ENCODE results near the gene ETV6. TPM values are rescaled to one million over a fixed set of nuclear protein-coding genes. Genes with fewer than 3 reads are reported as not detected.

The ETV6 gene
- total RNA-seq, 2 experiments from 2014 or later, result 17.1 to 19.3 TPM

GRCh38 chr12:11693601-11694000 is 44.1 kb downstream of the ETV6 start:
- H3K27ac ChIP-seq (ENCODE audit: low read depth, low read length, poor library complexity, severe bottlenecking), result no peak overlapping the region
- DNase-seq (ENCODE audit: low spot score), result no peak
- no TSS peak for BruUV-seq (replicated peaks)
- H3K4me3 ChIP-seq (ENCODE audit: low read depth, low read length, poor library complexity, severe bottlenecking), result no peak overlapping the region
- TF ChIP-seq CTCF (conservative IDR thresholded peaks at IDR 0.05; ENCODE audit: low read length) (no peak), EZH2phosphoT487 (IDR thresholded peaks at IDR 0.05; ENCODE audit: borderline replicate concordance, low read depth, low read length) (no peak)
- POLR2A ChIA-PET, result no interaction called here
- H3K4me2 ChIP-seq (ENCODE audit: low read length), result no peak overlapping the region
- intact Hi-C loops (cut with micrococcal nuclease; ENCODE audit: unreplicated experiment), result no loop called here
- H3K9me2 ChIP-seq (ENCODE audit: insufficient read depth, low read length), result no peaks in the 10 kb centered on the region
- H3K9me3 ChIP-seq (ENCODE audit: low read length), result no peaks in the 10 kb centered on the region
- no peak overlapping the region for H2AFZ ChIP-seq (ENCODE audit: low read length)
- H3K79me2 ChIP-seq (ENCODE audit: insufficient read depth, low read depth, low read length), result no peaks in the 10 kb centered on the region
- H3K4me1 ChIP-seq (ENCODE audit: insufficient read depth, low read length, poor library complexity, severe bottlenecking), result no peaks in the 10 kb centered on the region
- CTCF ChIA-PET (ENCODE audit: unreplicated experiment), result no interaction called here
- H3K36me3 ChIP-seq (ENCODE audit: insufficient read depth, low read length), result no peaks in the 10 kb centered on the region
- no peaks in the 10 kb centered on the region for H4K20me1 ChIP-seq (ENCODE audit: insufficient read depth, low read length)

GRCh38 chr12:11694528-11694927 is 45.1 kb downstream of the ETV6 start:
- H3K36me3 ChIP-seq (ENCODE audit: insufficient read depth, low read length), result no peaks in the 10 kb centered on the region
- no peak for TF ChIP-seq CTCF (conservative IDR thresholded peaks at IDR 0.05; ENCODE audit: low read length)
- no peak for TF ChIP-seq EZH2phosphoT487 (IDR thresholded peaks at IDR 0.05; ENCODE audit: borderline replicate concordance, low read depth, low read length)
- no peak overlapping the region for H3K27ac ChIP-seq (ENCODE audit: low read depth, low read length, poor library complexity, severe bottlenecking)
- no peak overlapping the region for H3K4me2 ChIP-seq (ENCODE audit: low read length)
- H3K4me3 ChIP-seq (ENCODE audit: low read depth, low read length, poor library complexity, severe bottlenecking), result no peak overlapping the region
- no peaks in the 10 kb centered on the region for H4K20me1 ChIP-seq (ENCODE audit: insufficient read depth, low read length)
- no peaks in the 10 kb centered on the region for H3K4me1 ChIP-seq (ENCODE audit: insufficient read depth, low read length, poor library complexity, severe bottlenecking)
- DNase-seq (ENCODE audit: low spot score), result no peak
- ChIA-PET CTCF (ENCODE audit: unreplicated experiment) (no interaction called here), POLR2A (no interaction called here)
- H3K9me3 ChIP-seq (ENCODE audit: low read length), result no peaks in the 10 kb centered on the region
- intact Hi-C loops (cut with micrococcal nuclease; ENCODE audit: unreplicated experiment), result no loop called here
- no TSS peak for BruUV-seq (replicated peaks)
- H3K79me2 ChIP-seq (ENCODE audit: insufficient read depth, low read depth, low read length), result no peaks in the 10 kb centered on the region; the same call in 1 of the 2 replicates
- H3K9me2 ChIP-seq (ENCODE audit: insufficient read depth, low read length), result no peaks in the 10 kb centered on the region
- H2AFZ ChIP-seq (ENCODE audit: low read length), result no peak overlapping the region

GRCh38 chr12:11695321-11695720 is 45.8 kb downstream of the ETV6 start:
- H3K9me3 ChIP-seq (ENCODE audit: low read length), result no peaks in the 10 kb centered on the region
- no peaks in the 10 kb centered on the region for H3K4me1 ChIP-seq (ENCODE audit: insufficient read depth, low read length, poor library complexity, severe bottlenecking)
- no peak overlapping the region for H3K27ac ChIP-seq (ENCODE audit: low read depth, low read length, poor library complexity, severe bottlenecking)
- no TSS peak for BruUV-seq (replicated peaks)
- intact Hi-C loops (cut with micrococcal nuclease; ENCODE audit: unreplicated experiment), result no loop called here
- H2AFZ ChIP-seq (ENCODE audit: low read length), result no peak overlapping the region
- no peaks in the 10 kb centered on the region; the same call in 1 of the 2 replicates for H3K79me2 ChIP-seq (ENCODE audit: insufficient read depth, low read depth, low read length)
- no peak for DNase-seq (ENCODE audit: low spot score)
- CTCF ChIA-PET (ENCODE audit: unreplicated experiment), result no interaction called here
- POLR2A ChIA-PET, result no interaction called here
- no peak overlapping the region for H3K4me3 ChIP-seq (ENCODE audit: low read depth, low read length, poor library complexity, severe bottlenecking)
- H4K20me1 ChIP-seq (ENCODE audit: insufficient read depth, low read length), result no peaks in the 10 kb centered on the region
- TF ChIP-seq CTCF (conservative IDR thresholded peaks at IDR 0.05; ENCODE audit: low read length), result no peak
- no peak for TF ChIP-seq EZH2phosphoT487 (IDR thresholded peaks at IDR 0.05; ENCODE audit: borderline replicate concordance, low read depth, low read length)
- H3K36me3 ChIP-seq (ENCODE audit: insufficient read depth, low read length), result no peaks in the 10 kb centered on the region
- H3K9me2 ChIP-seq (ENCODE audit: insufficient read depth, low read length), result no peaks in the 10 kb centered on the region
- H3K4me2 ChIP-seq (ENCODE audit: low read length), result no peak overlapping the region
